Measurements from ENCODE around the gene ZNF669. TPM values are rescaled to one million over a fixed set of nuclear protein-coding genes. Genes with fewer than 3 reads are reported as not detected.

ZNF669 gene
- total RNA-seq, 2 donors from 2014 or later: 6.2 to 6.5 TPM

DNA sequence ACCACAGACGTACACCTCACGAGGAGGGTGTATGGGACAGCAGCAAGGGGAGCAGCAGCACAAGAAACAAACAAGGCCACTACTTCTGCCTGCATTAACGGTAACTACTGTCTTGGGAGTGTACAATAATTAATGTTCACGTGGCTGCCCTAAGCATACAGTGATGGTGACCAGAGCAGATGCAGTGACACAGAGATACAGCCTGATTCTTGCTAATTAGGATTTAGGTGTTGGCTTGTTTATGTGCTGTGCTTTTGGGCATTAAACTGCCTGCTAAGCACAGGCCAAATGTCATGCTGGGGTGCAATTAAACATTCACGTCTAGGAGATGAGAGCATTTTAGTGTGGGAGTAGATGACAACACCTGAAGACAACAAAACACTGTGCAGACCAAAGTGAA, 7.2 kb downstream of the ZNF669 start:
- DNase-seq: no peak
- Histone ChIP-seq H3K9me3 (no peaks in the 10 kb centered on the region), H3K36me3 (peaks cover 7% of the 10 kb centered on the region), H3K4me3 (no peak overlapping the region), H3K27me3 (no peaks in the 10 kb centered on the region), H3K27ac (no peak overlapping the region), H3K9ac (ENCODE audit: low read depth in 2 of 2, low read length in 2 of 2) (no peak overlapping the region), H3K4me1 (no peaks in the 10 kb centered on the region)
- TF ChIP-seq, protein P1, sequence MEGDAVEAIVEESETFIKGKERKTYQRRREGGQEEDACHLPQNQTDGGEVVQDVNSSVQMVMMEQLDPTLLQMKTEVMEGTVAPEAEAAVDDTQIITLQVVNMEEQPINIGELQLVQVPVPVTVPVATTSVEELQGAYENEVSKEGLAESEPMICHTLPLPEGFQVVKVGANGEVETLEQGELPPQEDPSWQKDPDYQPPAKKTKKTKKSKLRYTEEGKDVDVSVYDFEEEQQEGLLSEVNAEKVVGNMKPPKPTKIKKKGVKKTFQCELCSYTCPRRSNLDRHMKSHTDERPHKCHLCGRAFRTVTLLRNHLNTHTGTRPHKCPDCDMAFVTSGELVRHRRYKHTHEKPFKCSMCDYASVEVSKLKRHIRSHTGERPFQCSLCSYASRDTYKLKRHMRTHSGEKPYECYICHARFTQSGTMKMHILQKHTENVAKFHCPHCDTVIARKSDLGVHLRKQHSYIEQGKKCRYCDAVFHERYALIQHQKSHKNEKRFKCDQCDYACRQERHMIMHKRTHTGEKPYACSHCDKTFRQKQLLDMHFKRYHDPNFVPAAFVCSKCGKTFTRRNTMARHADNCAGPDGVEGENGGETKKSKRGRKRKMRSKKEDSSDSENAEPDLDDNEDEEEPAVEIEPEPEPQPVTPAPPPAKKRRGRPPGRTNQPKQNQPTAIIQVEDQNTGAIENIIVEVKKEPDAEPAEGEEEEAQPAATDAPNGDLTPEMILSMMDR (IDR thresholded peaks at IDR 0.05): no peak
- intact Hi-C loops (cut with DNase I): no loop called here

DNA sequence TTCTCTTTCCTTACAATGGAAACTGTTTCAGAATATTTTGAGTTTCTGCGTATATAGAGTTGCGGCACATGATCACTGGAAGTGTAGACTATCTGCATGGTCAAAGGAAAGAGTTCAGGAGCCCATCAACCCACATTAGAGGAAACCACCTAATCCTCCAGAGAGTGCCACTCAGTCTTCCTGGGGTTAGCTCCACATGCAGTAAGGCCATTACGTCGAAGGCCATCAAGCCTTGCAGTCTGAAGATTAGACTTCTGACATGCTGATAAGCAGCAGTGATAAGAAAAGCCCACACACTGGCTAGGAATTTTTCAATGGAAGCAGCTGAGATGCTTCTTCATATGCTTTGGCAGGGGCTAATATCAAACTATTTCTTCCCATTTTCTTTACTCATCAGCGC, 7.6 kb downstream of the ZNF669 start:
- Histone ChIP-seq H3K36me3 (peaks cover 7% of the 10 kb centered on the region), H3K4me3 (no peak overlapping the region), H3K4me1 (no peaks in the 10 kb centered on the region), H3K27ac (no peak overlapping the region), H3K9ac (ENCODE audit: low read depth in 2 of 2, low read length in 2 of 2) (no peak overlapping the region), H3K27me3 (no peaks in the 10 kb centered on the region), H3K9me3 (no peaks in the 10 kb centered on the region)
- DNase-seq: no peak
- intact Hi-C loops (cut with DNase I): no loop called here
- TF ChIP-seq, protein P1 (IDR thresholded peaks at IDR 0.05): no peak

DNA sequence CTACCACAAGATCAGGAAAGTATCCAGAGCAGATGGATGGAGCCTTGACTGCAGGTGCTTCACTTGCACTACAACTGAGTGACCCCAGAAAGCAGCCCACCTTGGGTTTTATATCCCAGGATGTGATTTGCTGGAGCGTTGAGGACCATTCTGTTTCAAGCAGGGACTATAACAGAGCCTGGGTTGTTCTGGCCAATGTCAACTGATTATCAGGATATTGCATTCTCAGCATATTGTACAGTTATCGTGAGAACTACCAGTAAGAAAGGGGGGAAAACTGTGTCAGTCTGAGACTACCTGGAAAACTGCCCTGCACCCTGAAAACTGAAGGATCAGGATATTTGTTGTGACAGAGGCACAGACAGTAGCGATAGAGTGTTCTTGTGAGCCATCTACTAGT, 8.0 kb downstream of the ZNF669 start:
- no peak for DNase-seq
- no peaks in the 10 kb centered on the region for H3K4me1 ChIP-seq
- TF ChIP-seq, protein P1 (IDR thresholded peaks at IDR 0.05): no peak
- no peak overlapping the region for H3K9ac ChIP-seq (ENCODE audit: low read depth in 2 of 2, low read length in 2 of 2)
- H3K27ac ChIP-seq: no peak overlapping the region
- no peaks in the 10 kb centered on the region for H3K27me3 ChIP-seq
- intact Hi-C loops (cut with DNase I): no loop called here
- H3K4me3 ChIP-seq: no peak overlapping the region
- H3K36me3 ChIP-seq: peaks cover 7% of the 10 kb centered on the region
- no peaks in the 10 kb centered on the region for H3K9me3 ChIP-seq

DNA sequence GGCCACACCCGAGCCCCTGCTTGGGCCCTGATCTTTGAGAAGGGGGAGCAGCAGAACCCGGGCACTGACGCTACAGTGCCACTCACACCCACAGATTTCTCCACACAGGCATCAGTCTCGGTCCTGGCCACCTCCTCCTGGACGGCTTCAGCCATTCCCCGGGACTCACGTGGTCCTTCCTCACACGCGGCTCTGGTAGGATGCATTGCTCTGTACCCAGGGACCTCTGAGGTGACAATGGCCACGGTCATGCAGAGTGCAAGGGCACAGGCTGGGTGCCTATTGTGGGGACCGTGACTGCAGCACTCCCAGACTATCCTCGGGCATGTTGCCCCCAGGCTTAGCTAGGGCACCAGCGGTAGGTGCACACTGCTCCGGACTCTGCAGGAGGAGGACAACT, 13.7 kb downstream of the ZNF669 start:
- DNase-seq: no peak
- intact Hi-C loops (cut with DNase I): no loop called here
- TF ChIP-seq, protein P1 (IDR thresholded peaks at IDR 0.05): no peak
- no peaks in the 10 kb centered on the region for H3K4me1 ChIP-seq
- H3K27me3 ChIP-seq: no peaks in the 10 kb centered on the region
- H3K9me3 ChIP-seq: no peaks in the 10 kb centered on the region
- no peak overlapping the region for H3K4me3 ChIP-seq
- no peaks in the 10 kb centered on the region for H3K36me3 ChIP-seq
- H3K27ac ChIP-seq: no peak overlapping the region
- no peak overlapping the region for H3K9ac ChIP-seq (ENCODE audit: low read depth in 2 of 2, low read length in 2 of 2)

DNA sequence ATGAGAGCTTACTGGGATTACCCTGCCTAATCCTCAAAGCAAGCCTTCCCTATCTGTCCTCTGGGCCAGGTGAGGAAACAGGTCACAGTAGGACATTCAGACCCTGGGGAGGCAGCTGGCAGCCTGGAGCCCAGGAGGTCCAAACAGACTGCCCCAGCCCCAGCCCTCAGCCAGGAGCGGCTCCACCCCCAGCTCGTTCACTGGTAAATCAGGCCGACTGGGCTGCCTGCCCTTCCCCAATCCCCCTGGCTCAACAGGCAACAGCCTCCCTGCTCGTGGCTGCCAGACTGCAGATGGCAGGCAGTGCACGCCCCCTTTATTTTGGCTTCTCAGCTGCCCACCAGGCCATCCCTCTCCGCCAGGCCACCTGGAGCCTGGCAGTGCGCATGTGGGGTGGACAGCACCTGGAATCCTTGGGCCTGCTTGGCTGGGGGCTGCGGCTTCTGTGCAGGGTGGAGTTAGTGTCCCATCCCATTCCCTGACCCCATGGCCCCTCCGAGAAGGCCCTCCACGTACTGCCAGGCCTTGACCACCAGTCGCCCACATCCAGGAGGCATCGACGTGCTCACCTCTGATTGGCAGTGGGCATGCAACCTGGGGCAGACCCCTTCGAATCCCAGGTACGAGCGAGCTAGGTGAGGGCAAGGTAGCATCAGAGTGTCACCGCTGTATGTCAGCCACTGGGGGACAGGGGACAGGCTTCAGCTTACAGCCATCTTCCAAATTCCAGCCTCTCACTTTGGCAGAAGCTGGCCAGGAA, 14.4 kb downstream of the ZNF669 start:
- DNase-seq: no peak
- Histone ChIP-seq H3K36me3 (no peaks in the 10 kb centered on the region), H3K9ac (ENCODE audit: low read depth in 2 of 2, low read length in 2 of 2) (no peak overlapping the region), H3K27me3 (no peaks in the 10 kb centered on the region), H3K4me1 (no peaks in the 10 kb centered on the region), H3K4me3 (no peak overlapping the region), H3K27ac (no peak overlapping the region), H3K9me3 (no peaks in the 10 kb centered on the region)
- intact Hi-C loops (cut with DNase I): no loop called here
- TF ChIP-seq, protein P1 (IDR thresholded peaks at IDR 0.05): no peak
